Left cardiac atrium (tissue), 4 donors: ENCODE measurements around the gene CX3CR1. TPM values are rescaled to one million over a fixed set of nuclear protein-coding genes. Genes with fewer than 3 reads are reported as not detected.
"Not testable (repeated sequence)": the region's sequence is repeated elsewhere in the genome, so short reads cannot be mapped to it uniquely, and the experiment has no call there.

Experiments used
- ATAC-seq, 2 donors: fragments of 200-7000 bp; cut with Tn5 transposase; one replicate each; pipeline ENCODE4 v1.9.1; 2020; ENCODE audit warnings: mild to moderate bottlenecking in 2 of 2, moderate library complexity in 2 of 2
- DNase-seq: peaks from one replicate; pipeline ENCODE4 v3.0.0-alpha.2; 2020
- intact Hi-C, 2 donors: fragments of 100-400 bp; cut with DNase I; formaldehyde crosslinking; loops; one replicate each; pipeline versions ENCODE4 v1.14.1 to v1.15.1; 2022 to 2023
- long read RNA-seq: library from polyadenylated mRNA; unstranded; transcript quantifications from one replicate; pipeline ENCODE4 v2.0.0, GENCODE V29; 2021
- total RNA-seq, 2 donors: library from RNA; stranded (reverse); fragmentation: NEBNext Ultra II Directional; extraction: Animal tissue kit (Norgen Biotek cat#: 25700); gene quantifications; one replicate each; pipeline ENCODE4 v1.2.1, GENCODE V29; 2021
- donor health status: DM: no; HTN: yes; CAD: no.
- donor health status: DM: no; HTN: yes; CAD: no; lungs with severe emphysema.
- donor health status: DM: yes; HTN: yes; CAD: no.
- donor health status: Dilated cardiomyopathy.

Gene CX3CR1
- total RNA-seq = 1 to 10 TPM in 1 of 2 donors, under 1 TPM in 1; 0.60 to 1.4 TPM
- long read RNA-seq = 0 reads

GRCh38 chr3:39279745-39280517, at the start of gene CX3CR1:
Gene CX3CR1, minus strand, starts transcription at chr3:39280036. Its CDS starts 13,527 bp downstream, at chr3:39266509.
- intact Hi-C loops = no loop called here
- ATAC-seq = peak; percentile 36 to 56
- DNase-seq = no peak

GRCh38 chr3:39329493-39329892, 49.7 kb upstream of the CX3CR1 start, which contains the start of gene CCR8:
Gene CCR8, plus strand, starts transcription at chr3:39329709. Its CDS starts 2,623 bp downstream, at chr3:39332332.
- no peak for DNase-seq
- no peak for ATAC-seq
- intact Hi-C loops = no loop called here

- intact Hi-C loops = no loop called here
- ATAC-seq (no peak), DNase-seq (no peak)
Observed at GRCh38 chr3:39327746-39328349, 48.0 kb upstream of the CX3CR1 start.

GRCh38 chr3:39327053-39327745, 47.4 kb upstream of the CX3CR1 start:
- no peak for DNase-seq
- no peak for ATAC-seq
- intact Hi-C loops = no loop called here

GRCh38 chr3:39325236-39325635, 45.4 kb upstream of the CX3CR1 start:
- no peak for DNase-seq
- intact Hi-C loops = no loop called here
- no peak for ATAC-seq

GRCh38 chr3:39323494-39323893, 43.7 kb upstream of the CX3CR1 start:
- intact Hi-C loops = no loop called here
- no peak for ATAC-seq
- DNase-seq = no peak

GRCh38 chr3:39322936-39323335, 43.1 kb upstream of the CX3CR1 start:
- DNase-seq (no peak), ATAC-seq (no peak)
- intact Hi-C loops = no loop called here

GRCh38 chr3:39322209-39322715, 42.4 kb upstream of the CX3CR1 start:
- not testable (repeated sequence) for ATAC-seq

GRCh38 chr3:39321574-39321983, 41.7 kb upstream of the CX3CR1 start:
- ATAC-seq, DNase-seq, intact Hi-C loops: not testable (repeated sequence)

More at GRCh38 chr3:39322209-39322715, 42.4 kb upstream of the CX3CR1 start:
- DNase-seq, intact Hi-C loops: not testable (repeated sequence)

- intact Hi-C loops = no loop called here
- DNase-seq = no peak
- no peak for ATAC-seq
Observed at GRCh38 chr3:39319249-39319648, 39.4 kb upstream of the CX3CR1 start.

- intact Hi-C loops = no loop called here
- ATAC-seq (no peak), DNase-seq (no peak)
Observed at GRCh38 chr3:39318301-39318700, 38.5 kb upstream of the CX3CR1 start.

GRCh38 chr3:39317571-39318169, 37.8 kb upstream of the CX3CR1 start:
- intact Hi-C loops = no loop called here
- ATAC-seq (no peak), DNase-seq (no peak)

GRCh38 chr3:39315420-39315819, 35.6 kb upstream of the CX3CR1 start:
- DNase-seq (no peak), ATAC-seq (no peak)
- intact Hi-C loops = no loop called here

- DNase-seq (no peak), ATAC-seq (no peak)
- intact Hi-C loops = no loop called here
Observed at GRCh38 chr3:39313289-39313688, 33.5 kb upstream of the CX3CR1 start.

- ATAC-seq (no peak), DNase-seq (no peak)
- intact Hi-C loops = no loop called here
Observed at GRCh38 chr3:39302178-39302577, 22.3 kb upstream of the CX3CR1 start.

- ATAC-seq (no peak), DNase-seq (no peak)
- intact Hi-C loops = no loop called here
Observed at GRCh38 chr3:39299279-39299678, 19.4 kb upstream of the CX3CR1 start.

GRCh38 chr3:39296197-39297077, 16.6 kb upstream of the CX3CR1 start:
- ATAC-seq (no peak), DNase-seq (no peak)
- intact Hi-C loops = no loop called here

- DNase-seq (no peak), ATAC-seq (no peak)
- intact Hi-C loops = loop anchor here in 1 of 2 donors (2.0 kb wide), 1 partner anchor 168 kb away; no protein-coding TSS in a partner anchor
Observed at GRCh38 chr3:39295184-39295775, 15.4 kb upstream of the CX3CR1 start.
